SK-N-SH treated with all-trans-retinoic acid at 6 μM for 48 hours (cell line): ENCODE data around the gene MRPL51.

Experiments
- BACH2 ChIP-seq: fragments of 250-450 bp; sonication (Bioruptor Pico); IDR thresholded peaks from 2 replicates; pipeline ENCODE4 v1.9.0; 2021; ENCODE audit warnings: mild to moderate bottlenecking, borderline replicate concordance
- GLIS3 ChIP-seq: fragments of 250-450 bp; sonication (Bioruptor Pico); IDR thresholded peaks from 2 replicates; pipeline ENCODE4 v1.5.0; 2020; ENCODE audit warnings: mild to moderate bottlenecking, moderate library complexity
- PATZ1 ChIP-seq: fragments of 250-450 bp; sonication (Bioruptor Pico); IDR thresholded peaks from 2 replicates; pipeline ENCODE4 v1.8.0; 2020; ENCODE audit warnings: mild to moderate bottlenecking, moderate library complexity, borderline replicate concordance
- TCF4 ChIP-seq: fragments of 250-450 bp; sonication (Bioruptor Pico); IDR thresholded peaks from 2 replicates; pipeline ENCODE4 v1.8.0; 2021; ENCODE audit warnings: mild to moderate bottlenecking, moderate library complexity, borderline replicate concordance
- ZFP3 ChIP-seq: fragments of 250-450 bp; sonication (Bioruptor Pico); IDR thresholded peaks from 2 replicates; pipeline ENCODE4 v1.5.0; 2020; ENCODE audit warnings: mild to moderate bottlenecking, moderate library complexity

GRCh38 chr12:6452245-6452943 lies 40.7 kb downstream of the MRPL51 start:
- no peak for TF ChIP-seq GLIS3 (CRISPR knock-in tag)
- TF ChIP-seq PATZ1 (CRISPR knock-in tag) = no peak
- TF ChIP-seq ZFP3 = no peak
- TF ChIP-seq BACH2 (CRISPR knock-in tag) = no peak
- no peak for TF ChIP-seq TCF4 (CRISPR knock-in tag)
